CD8-positive, alpha-beta memory T cell (primary cell): ENCODE measurements around the gene PDE11A. TPM values are rescaled to one million over a fixed set of nuclear protein-coding genes. Genes with fewer than 3 reads are reported as not detected.

Experiments
- CTCF ChIA-PET: fragments of 350-600 bp; sonication (Branson Sonifier 250); formaldehyde crosslinking; loops from one replicate; lab custom pipeline; 2021; ENCODE audit warnings: antibody characterized with exemption; lab: Charles Lee
- POLR2A ChIA-PET: fragments of 350-600 bp; sonication (Branson Sonifier 250); formaldehyde crosslinking; loops from one replicate; lab custom pipeline; 2021; ENCODE audit warnings: antibody characterized with exemption; lab: Charles Lee
- DNase-seq, 5 donors: peaks; one replicate each; pipeline versions ENCODE4 v3.0.0 to v3.0.0-alpha.2; 2020 to 2022; ENCODE audit warnings: mixed read lengths in 1 of 5
- H3K27ac ChIP-seq: one replicate; pipeline ENCODE4 v1.7.0; 2013; ENCODE audit warnings: low read depth, mild to moderate bottlenecking, low read length, moderate library complexity
- H3K27me3 ChIP-seq: 2 replicates; pipeline ENCODE4 v1.7.0; 2013; ENCODE audit warnings: low read length, mild to moderate bottlenecking; ENCODE audit not compliant: insufficient read depth, poor library complexity, severe bottlenecking
- H3K36me3 ChIP-seq: 2 replicates; pipeline ENCODE4 v1.7.0; 2013; ENCODE audit warnings: mild to moderate bottlenecking, low read length, moderate library complexity; ENCODE audit not compliant: insufficient read depth
- H3K4me1 ChIP-seq: 2 replicates; pipeline ENCODE4 v1.7.0; 2013; ENCODE audit warnings: mild to moderate bottlenecking, low read length, moderate library complexity; ENCODE audit not compliant: insufficient read depth
- H3K4me3 ChIP-seq: 2 replicates; pipeline ENCODE4 v1.7.0; 2013; ENCODE audit warnings: mild to moderate bottlenecking, low read length
- H3K9me3 ChIP-seq: 2 replicates; pipeline ENCODE4 v1.7.0; 2013; ENCODE audit warnings: mild to moderate bottlenecking, low read length
- H3K27ac Mint-ChIP-seq, 8 donors: one replicate each; pipeline ENCODE4 v1.8.0; 2020 to 2021; ENCODE audit warnings: mixed read lengths in 8 of 8, mild to moderate bottlenecking in 6 of 8, inconsistent platforms in 3 of 8, moderate library complexity in 3 of 8
- H3K27me3 Mint-ChIP-seq, 2 donors: one replicate each; pipeline ENCODE4 v1.8.0; 2020 to 2021; ENCODE audit warnings: mixed read lengths in 2 of 2, mild to moderate bottlenecking in 1 of 2, moderate library complexity in 1 of 2
- H3K36me3 Mint-ChIP-seq, 3 donors: one replicate each; pipeline ENCODE4 v1.8.0; 2020 to 2021; ENCODE audit warnings: mixed read lengths in 3 of 3, inconsistent platforms in 1 of 3, mild to moderate bottlenecking in 1 of 3
- H3K4me1 Mint-ChIP-seq, 3 donors: one replicate each; pipeline ENCODE4 v1.8.0; 2020 to 2021; ENCODE audit warnings: mixed read lengths in 3 of 3, inconsistent platforms in 1 of 3, mild to moderate bottlenecking in 1 of 3
- H3K4me3 Mint-ChIP-seq, 7 donors: one replicate each; pipeline ENCODE4 v1.8.0; 2020 to 2021; ENCODE audit warnings: mixed read lengths in 7 of 7, mild to moderate bottlenecking in 6 of 7, moderate library complexity in 4 of 7, inconsistent platforms in 2 of 7
- H3K9me3 Mint-ChIP-seq, 5 donors: one replicate each; pipeline ENCODE4 v1.8.0; 2020 to 2022; ENCODE audit warnings: mixed read lengths in 5 of 5, mild to moderate bottlenecking in 3 of 5, moderate library complexity in 2 of 5, inconsistent platforms in 1 of 5
- polyA plus RNA-seq: library from polyadenylated mRNA; unstranded; fragments of 300-500 nt; fragmentation: Illumina TruSeq; gene quantifications from one replicate; pipeline ENCODE4 v1.2.3, GENCODE V29; 2021
- total RNA-seq, 2 experiments: library from RNA; stranded (reverse); gene quantifications; one replicate each; pipeline ENCODE4 v1.2.3, GENCODE V29; 2021

The PDE11A gene
- total and polyA plus RNA-seq, 3 experiments from 2014 or later = not detected

DNA sequence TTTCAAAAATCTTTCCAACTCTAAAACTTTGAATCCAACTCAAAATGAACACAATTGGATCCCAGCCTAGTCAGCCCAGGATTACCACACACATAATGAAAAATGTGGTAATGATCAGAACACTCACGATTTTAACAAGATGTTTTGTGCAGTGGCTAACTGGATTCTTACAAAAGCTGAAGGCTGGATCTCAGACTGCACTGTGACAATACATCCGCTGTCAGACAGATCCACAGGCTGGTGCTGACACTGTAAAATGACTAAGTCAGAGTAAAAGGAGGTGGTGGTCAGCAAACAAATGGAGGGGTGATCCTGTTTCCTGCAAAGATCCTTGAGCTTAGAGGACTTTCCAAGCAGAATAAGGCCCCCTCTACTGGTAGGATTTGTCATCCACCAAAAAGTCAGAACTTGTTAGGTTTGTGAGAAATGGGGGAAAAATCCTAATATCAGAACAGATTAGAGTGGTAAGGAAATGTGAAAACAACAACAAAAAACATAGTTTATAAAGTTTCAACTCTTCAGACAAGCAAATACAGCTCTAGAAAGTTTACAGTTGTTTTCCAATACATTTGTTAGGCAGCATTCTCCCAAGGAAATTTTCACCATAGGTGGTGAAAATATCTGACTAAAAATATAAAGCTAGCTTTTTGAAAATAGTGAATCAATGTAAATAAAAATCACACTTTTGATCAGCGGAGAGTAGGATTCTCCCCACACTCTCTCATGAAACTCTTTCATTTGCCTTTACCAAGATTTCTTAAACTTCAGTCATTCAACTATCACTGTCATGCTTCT, 468.1 kb downstream of the PDE11A start:
- no peak overlapping the region for H3K27ac Mint-ChIP-seq
- Histone ChIP-seq H3K9me3 (no peaks in the 10 kb centered on the region), H3K36me3 (no peaks in the 10 kb centered on the region), H3K27me3 (no peaks in the 10 kb centered on the region), H3K4me3 (no peak overlapping the region), H3K4me1 (no peaks in the 10 kb centered on the region), H3K27ac (no peak overlapping the region)
- no peak for DNase-seq
- POLR2A ChIA-PET = no interaction called here
- no peaks in the 10 kb centered on the region for H3K4me1 Mint-ChIP-seq
- peaks cover 0 to 4% (median 0%) of the 10 kb centered on the region in 5 donors for H3K9me3 Mint-ChIP-seq
- CTCF ChIA-PET = interaction anchor here (1.0 to 1.6 kb wide), 5 partner anchors 14 to 440 kb away, joined by 4 to 10 read pairs (median 4); a partner anchor contains a TSS
- no peak overlapping the region for H3K4me3 Mint-ChIP-seq
- H3K36me3 Mint-ChIP-seq = peaks cover 0 to 5% (median 0%) of the 10 kb centered on the region in 3 donors
- H3K27me3 Mint-ChIP-seq = peaks cover 5 to 26% of the 10 kb centered on the region in 2 donors

DNA sequence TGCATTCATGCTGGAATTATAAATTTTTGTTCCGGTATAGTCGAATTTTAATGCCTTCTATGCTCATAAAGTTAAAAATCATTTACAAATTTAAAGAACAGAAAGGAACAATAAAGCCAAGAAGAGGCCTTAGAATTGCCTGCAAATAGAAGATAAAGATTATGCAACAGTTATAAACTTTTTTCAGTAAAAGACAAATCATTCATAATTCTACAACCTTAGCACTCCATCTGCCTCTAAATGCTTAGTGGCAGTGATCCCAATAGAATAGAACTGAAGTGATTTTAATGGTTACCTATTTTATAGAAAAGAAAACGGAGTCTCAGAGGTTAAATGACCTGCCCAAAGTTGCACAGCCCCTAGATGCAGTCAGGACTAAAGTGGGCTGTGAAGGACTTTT, 468.8 kb downstream of the PDE11A start:
- H3K27me3 ChIP-seq = no peaks in the 10 kb centered on the region
- H3K27ac Mint-ChIP-seq = no peak overlapping the region
- no peaks in the 10 kb centered on the region for H3K36me3 ChIP-seq
- no peaks in the 10 kb centered on the region for H3K4me1 ChIP-seq
- H3K4me3 Mint-ChIP-seq = no peak overlapping the region
- H3K9me3 ChIP-seq = no peaks in the 10 kb centered on the region
- H3K4me1 Mint-ChIP-seq = no peaks in the 10 kb centered on the region
- no peak for DNase-seq
- no peak overlapping the region for H3K27ac ChIP-seq
- ChIA-PET POLR2A (no interaction called here), CTCF (interaction anchor here (1.0 to 1.6 kb wide), 5 partner anchors 14 to 439 kb away, joined by 4 to 10 read pairs (median 4); a partner anchor contains a TSS)
- H3K27me3 Mint-ChIP-seq = peaks cover 3 to 21% of the 10 kb centered on the region in 2 donors
- H3K36me3 Mint-ChIP-seq = peaks cover 0 to 5% (median 0%) of the 10 kb centered on the region in 3 donors
- peaks cover 0 to 4% (median 0%) of the 10 kb centered on the region in 5 donors for H3K9me3 Mint-ChIP-seq
- no peak overlapping the region for H3K4me3 ChIP-seq

DNA sequence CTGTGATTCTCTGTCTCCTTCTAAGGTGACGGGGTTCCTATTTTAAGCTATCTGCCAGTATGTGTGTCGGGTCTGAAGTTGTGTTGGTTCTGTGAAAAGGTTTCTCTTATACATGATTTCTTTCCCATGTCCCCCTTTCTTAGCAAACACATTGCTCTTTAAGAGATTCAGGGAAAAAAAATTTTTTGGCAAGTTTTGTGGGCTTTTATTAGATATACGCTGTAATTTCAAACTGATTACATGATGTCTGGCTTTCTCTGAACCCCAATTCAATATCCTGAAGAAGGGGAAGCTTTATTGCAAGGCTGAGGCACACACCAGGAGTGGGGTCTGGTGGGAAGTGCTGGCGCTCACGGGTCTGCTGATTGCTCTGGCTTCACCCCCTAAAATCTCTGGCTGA, 469.4 kb downstream of the PDE11A start:
- H3K9me3 Mint-ChIP-seq = peaks cover 0 to 4% (median 0%) of the 10 kb centered on the region in 5 donors
- no peak overlapping the region for H3K4me3 Mint-ChIP-seq
- no peaks in the 10 kb centered on the region for H3K4me1 Mint-ChIP-seq
- CTCF ChIA-PET = no interaction called here
- no peak overlapping the region for H3K27ac ChIP-seq
- no peaks in the 10 kb centered on the region for H3K36me3 ChIP-seq
- POLR2A ChIA-PET = no interaction called here
- H3K9me3 ChIP-seq = no peaks in the 10 kb centered on the region
- no peak for DNase-seq
- H3K36me3 Mint-ChIP-seq = peaks cover 0 to 5% (median 0%) of the 10 kb centered on the region in 3 donors
- H3K4me1 ChIP-seq = no peaks in the 10 kb centered on the region
- H3K27ac Mint-ChIP-seq = no peak overlapping the region
- H3K4me3 ChIP-seq = no peak overlapping the region
- peaks cover 4 to 23% of the 10 kb centered on the region in 2 donors for H3K27me3 Mint-ChIP-seq
- H3K27me3 ChIP-seq = no peaks in the 10 kb centered on the region

DNA sequence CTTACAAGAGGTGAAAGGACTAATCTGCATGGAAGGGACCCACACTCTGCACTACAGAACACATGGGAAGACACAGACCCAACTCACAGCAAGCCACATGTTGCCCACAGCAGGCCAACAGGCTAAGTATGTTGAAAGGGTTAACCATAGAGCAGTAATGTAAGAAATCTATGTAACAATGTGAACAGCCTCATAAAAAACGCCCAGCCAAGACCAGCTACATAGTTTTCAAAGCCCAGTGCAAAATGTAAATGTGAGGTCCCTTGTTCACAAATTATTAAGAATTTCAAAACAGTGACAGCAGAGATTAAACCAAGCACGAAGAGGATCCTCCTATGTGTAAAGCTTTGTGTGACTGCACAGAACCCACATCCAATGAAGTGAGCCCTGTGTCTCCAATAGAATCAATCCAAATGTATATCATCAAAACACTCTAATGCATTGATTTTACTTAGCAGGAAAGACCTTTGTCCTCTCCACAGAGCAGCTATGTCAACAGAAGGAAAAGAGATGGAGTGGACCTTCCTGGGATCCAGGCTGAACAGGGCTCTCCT, 469.9 kb downstream of the PDE11A start:
- H3K27me3 Mint-ChIP-seq = peaks cover 6 to 25% of the 10 kb centered on the region in 2 donors
- H3K4me3 Mint-ChIP-seq = no peak overlapping the region
- peaks cover 0 to 2% (median 0%) of the 10 kb centered on the region in 5 donors for H3K9me3 Mint-ChIP-seq
- H3K4me1 Mint-ChIP-seq = no peaks in the 10 kb centered on the region
- Histone ChIP-seq H3K4me1 (no peaks in the 10 kb centered on the region), H3K27ac (no peak overlapping the region), H3K36me3 (no peaks in the 10 kb centered on the region), H3K4me3 (no peak overlapping the region), H3K27me3 (no peaks in the 10 kb centered on the region), H3K9me3 (no peaks in the 10 kb centered on the region)
- peaks cover 0 to 2% (median 0%) of the 10 kb centered on the region in 3 donors for H3K36me3 Mint-ChIP-seq
- CTCF ChIA-PET = no interaction called here
- no peak overlapping the region for H3K27ac Mint-ChIP-seq
- no peak for DNase-seq
- POLR2A ChIA-PET = no interaction called here

DNA sequence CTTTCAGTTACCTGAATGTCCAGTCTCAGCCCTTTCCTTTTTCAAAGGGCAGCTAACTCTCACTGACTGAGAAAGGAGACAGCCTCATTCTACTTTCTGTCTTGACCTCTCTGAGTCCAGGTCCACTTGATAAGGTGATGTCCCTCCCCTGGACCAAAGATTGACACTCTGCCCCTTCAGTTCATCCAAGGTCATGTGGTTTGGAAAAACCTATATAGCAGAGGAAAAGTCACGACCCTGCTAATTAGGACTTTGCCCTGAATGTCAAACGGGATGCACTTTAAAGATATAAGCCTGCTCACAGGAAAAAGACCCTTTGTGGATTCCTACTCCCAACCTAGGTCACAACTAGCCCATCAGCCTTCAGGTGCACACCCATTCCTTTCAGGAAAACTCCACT, 471.7 kb downstream of the PDE11A start:
- H3K36me3 ChIP-seq = no peaks in the 10 kb centered on the region
- H3K27ac ChIP-seq = no peak overlapping the region
- H3K9me3 ChIP-seq = no peaks in the 10 kb centered on the region
- H3K4me1 Mint-ChIP-seq = no peaks in the 10 kb centered on the region
- no peak overlapping the region for H3K4me3 Mint-ChIP-seq
- no peaks in the 10 kb centered on the region for H3K27me3 ChIP-seq
- H3K36me3 Mint-ChIP-seq = no peaks in the 10 kb centered on the region
- no peaks in the 10 kb centered on the region for H3K9me3 Mint-ChIP-seq
- no peak for DNase-seq
- H3K4me1 ChIP-seq = no peaks in the 10 kb centered on the region
- ChIA-PET POLR2A (no interaction called here), CTCF (interaction anchor here (0.6 to 1.0 kb wide), 2 partner anchors 13 to 257 kb away, joined by 3 read pairs; no protein-coding TSS in a partner anchor)
- no peak overlapping the region for H3K27ac Mint-ChIP-seq
- H3K4me3 ChIP-seq = no peak overlapping the region
- peaks cover 6 to 26% of the 10 kb centered on the region in 2 donors for H3K27me3 Mint-ChIP-seq

DNA sequence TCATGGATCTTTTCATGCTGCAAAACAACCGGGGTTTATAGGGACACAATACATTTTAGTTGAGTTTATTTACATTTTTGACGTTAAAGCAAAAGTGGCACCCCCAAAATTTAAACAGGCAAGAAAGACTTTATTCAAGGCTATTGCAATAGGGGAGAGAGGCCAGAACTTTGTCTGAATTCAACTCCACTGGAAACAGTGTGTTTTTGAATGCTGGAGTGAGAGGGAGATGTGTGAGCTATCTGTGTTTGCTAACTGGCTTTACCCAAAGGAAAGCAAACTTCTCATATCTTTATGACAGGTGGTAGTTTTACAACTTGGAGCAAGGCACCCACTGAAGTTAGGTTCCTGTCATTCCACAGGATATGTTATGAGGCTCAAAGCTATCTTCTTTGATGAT, 472.6 kb downstream of the PDE11A start:
- POLR2A ChIA-PET = no interaction called here
- no peaks in the 10 kb centered on the region for H3K27me3 ChIP-seq

DNA sequence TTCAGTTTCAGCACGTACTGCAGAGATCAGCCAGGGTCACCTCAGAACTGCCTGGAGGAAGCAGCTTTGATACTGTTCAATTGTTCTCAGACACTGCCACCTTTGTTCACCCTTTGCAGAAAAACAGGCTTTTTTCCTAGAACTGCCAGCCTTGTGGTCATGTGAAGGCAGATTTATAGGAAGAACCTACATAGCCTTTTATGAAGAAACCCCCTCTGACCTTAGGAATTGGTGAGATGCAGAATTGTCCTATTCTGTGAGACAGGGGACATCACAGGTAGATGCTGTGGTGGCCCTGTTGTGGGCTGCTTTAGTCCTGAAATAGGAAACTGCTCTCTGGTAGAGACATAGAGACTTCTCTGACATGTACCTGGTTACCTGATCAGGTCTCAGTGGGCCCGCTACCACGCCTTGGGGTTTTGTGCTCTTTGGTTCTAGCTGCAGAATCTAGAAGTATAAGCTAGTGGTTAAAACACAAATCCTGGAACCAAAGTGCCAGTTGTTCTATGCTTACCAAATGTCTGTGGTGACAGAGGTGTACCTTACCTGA, 473.4 kb downstream of the PDE11A start:
- Mint-ChIP-seq H3K4me1 (no peaks in the 10 kb centered on the region), H3K27ac (no peak overlapping the region), H3K36me3 (no peaks in the 10 kb centered on the region), H3K9me3 (no peaks in the 10 kb centered on the region), H3K27me3 (peaks cover 6 to 29% of the 10 kb centered on the region in 2 donors), H3K4me3 (no peak overlapping the region)
- POLR2A ChIA-PET = no interaction called here
- Histone ChIP-seq H3K27ac (no peak overlapping the region), H3K36me3 (no peaks in the 10 kb centered on the region), H3K27me3 (no peaks in the 10 kb centered on the region), H3K4me1 (no peaks in the 10 kb centered on the region), H3K4me3 (no peak overlapping the region), H3K9me3 (no peaks in the 10 kb centered on the region)
- no peak for DNase-seq
- CTCF ChIA-PET = no interaction called here

More for the DNA sequence above, 472.6 kb downstream of the PDE11A start:
- Histone ChIP-seq H3K9me3 (no peaks in the 10 kb centered on the region), H3K36me3 (no peaks in the 10 kb centered on the region), H3K27ac (no peak overlapping the region), H3K4me3 (no peak overlapping the region), H3K4me1 (no peaks in the 10 kb centered on the region)
- DNase-seq = no peak
- no peaks in the 10 kb centered on the region for H3K4me1 Mint-ChIP-seq
- H3K9me3 Mint-ChIP-seq = no peaks in the 10 kb centered on the region
- no peaks in the 10 kb centered on the region for H3K36me3 Mint-ChIP-seq
- peaks cover 6 to 27% of the 10 kb centered on the region in 2 donors for H3K27me3 Mint-ChIP-seq
- no peak overlapping the region for H3K4me3 Mint-ChIP-seq
- CTCF ChIA-PET = no interaction called here
- no peak overlapping the region for H3K27ac Mint-ChIP-seq
